ENCODE data around the gene ARL15.

The ARL15 gene

DNA sequence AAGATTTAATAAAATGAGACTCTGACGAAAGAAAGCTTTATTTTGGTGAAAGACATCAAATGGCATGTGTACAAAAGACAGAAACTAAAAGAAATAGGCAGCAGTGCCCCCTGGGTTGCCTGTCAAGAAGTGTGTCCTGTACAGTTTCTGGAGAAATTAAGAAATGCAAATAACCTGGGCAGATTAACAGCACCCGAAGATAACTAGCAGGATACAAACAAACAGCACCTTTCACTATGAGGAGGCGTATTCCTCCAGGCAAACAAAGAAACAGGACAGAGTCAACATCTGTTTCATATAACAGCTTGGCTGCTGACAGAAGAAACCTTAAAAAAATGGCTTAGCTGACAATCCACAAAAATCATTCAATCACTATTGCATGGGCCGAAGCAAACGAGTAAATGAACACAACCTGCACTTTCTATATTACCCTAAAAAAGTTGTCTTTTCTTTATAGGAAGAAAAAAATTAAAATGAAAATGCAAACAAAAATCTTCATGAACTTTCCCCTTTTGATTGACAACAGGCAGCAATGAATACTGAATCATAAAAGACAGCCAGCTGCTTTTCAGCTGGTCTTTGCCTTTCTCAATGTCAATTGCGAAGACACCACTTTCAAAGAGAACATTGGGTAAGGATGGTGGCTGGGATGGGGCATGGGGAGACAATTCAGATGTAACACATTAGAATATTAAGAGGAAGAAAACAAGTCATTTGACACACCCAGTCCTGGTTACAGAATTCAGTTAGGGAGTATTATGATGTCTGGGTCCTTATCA lies 162.1 kb downstream of the ARL15 start:
- no peak overlapping the region for H3K9ac ChIP-seq (ENCODE audit: insufficient read length)
- TF ChIP-seq FOXP2 (optimal IDR thresholded peaks at IDR 0.05; ENCODE audit: control extremely low read depth, extremely low read length, insufficient read depth) (no peak), POLR2AphosphoS5 (IDR thresholded peaks at IDR 0.05; ENCODE audit: borderline replicate concordance, low read depth, low read length) (no peak), EZH2 (IDR thresholded peaks at IDR 0.05) (no peak)
- no peak overlapping the region for H3K4me3 ChIP-seq
- H3K27ac ChIP-seq = no peak overlapping the region
- no peaks in the 10 kb centered on the region for H3K9me3 ChIP-seq (ENCODE audit: low read depth, low read length)
- no peak for DNase-seq (ENCODE audit: low read depth, low spot score)
- no peaks in the 10 kb centered on the region for H3K36me3 ChIP-seq (ENCODE audit: insufficient read depth, low read length)

DNA sequence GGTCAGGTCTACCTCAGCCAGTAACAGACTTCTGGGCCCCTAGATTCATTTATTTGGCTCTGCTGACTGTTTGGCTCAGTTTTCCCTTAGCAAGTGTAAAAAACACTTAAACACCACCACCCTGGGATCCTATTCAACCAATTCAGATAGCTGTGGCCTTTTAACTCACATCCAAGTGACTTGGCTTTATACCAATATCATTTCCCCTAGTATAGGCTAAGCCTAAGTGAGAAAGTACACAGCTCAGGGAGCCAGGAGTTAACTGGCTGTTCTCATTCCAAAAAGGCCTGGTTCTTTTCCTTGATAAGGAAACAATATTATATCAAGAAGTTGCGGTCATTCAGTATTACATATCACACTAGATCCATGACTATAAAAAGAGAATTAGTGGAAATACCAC lies 163.5 kb downstream of the ARL15 start:
- no peak for DNase-seq (ENCODE audit: low read depth, low spot score)
- no peaks in the 10 kb centered on the region for H3K36me3 ChIP-seq (ENCODE audit: insufficient read depth, low read length)

DNA sequence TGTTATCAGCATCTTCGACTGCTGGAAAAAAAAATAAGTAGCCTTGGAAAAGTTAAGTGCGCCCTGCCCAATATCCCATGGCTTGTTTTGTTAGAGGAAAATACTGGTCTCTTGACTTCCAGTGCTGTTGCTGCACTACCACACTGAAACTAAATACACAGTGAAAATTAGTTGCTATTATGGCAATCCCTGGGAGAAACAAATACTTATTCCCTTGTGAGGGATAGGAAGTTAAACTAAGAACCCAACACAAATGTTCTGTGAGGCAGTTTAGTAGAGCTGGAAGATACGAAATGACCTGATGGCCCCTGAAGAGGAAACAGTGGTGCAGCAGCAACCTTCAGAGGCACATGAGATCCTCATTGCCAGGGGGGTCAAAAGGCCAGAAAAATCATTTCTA lies 164.0 kb downstream of the ARL15 start:
- Histone ChIP-seq H3K9me3 (ENCODE audit: low read depth, low read length) (no peaks in the 10 kb centered on the region), H3K27ac (no peak overlapping the region), H3K36me3 (ENCODE audit: insufficient read depth, low read length) (no peaks in the 10 kb centered on the region), H3K9ac (ENCODE audit: insufficient read length) (no peak overlapping the region), H3K4me3 (no peak overlapping the region)
- TF ChIP-seq EZH2 (IDR thresholded peaks at IDR 0.05) (no peak), FOXP2 (optimal IDR thresholded peaks at IDR 0.05; ENCODE audit: control extremely low read depth, extremely low read length, insufficient read depth) (no peak), POLR2AphosphoS5 (IDR thresholded peaks at IDR 0.05; ENCODE audit: borderline replicate concordance, low read depth, low read length) (no peak)
- DNase-seq (ENCODE audit: low read depth, low spot score) = no peak

More for the DNA sequence above, 163.5 kb downstream of the ARL15 start:
- Histone ChIP-seq H3K27ac (no peak overlapping the region), H3K4me3 (no peak overlapping the region), H3K9me3 (ENCODE audit: low read depth, low read length) (no peaks in the 10 kb centered on the region), H3K9ac (ENCODE audit: insufficient read length) (no peak overlapping the region)
- TF ChIP-seq EZH2 (IDR thresholded peaks at IDR 0.05) (no peak), FOXP2 (optimal IDR thresholded peaks at IDR 0.05; ENCODE audit: control extremely low read depth, extremely low read length, insufficient read depth) (no peak), POLR2AphosphoS5 (IDR thresholded peaks at IDR 0.05; ENCODE audit: borderline replicate concordance, low read depth, low read length) (no peak)

DNA sequence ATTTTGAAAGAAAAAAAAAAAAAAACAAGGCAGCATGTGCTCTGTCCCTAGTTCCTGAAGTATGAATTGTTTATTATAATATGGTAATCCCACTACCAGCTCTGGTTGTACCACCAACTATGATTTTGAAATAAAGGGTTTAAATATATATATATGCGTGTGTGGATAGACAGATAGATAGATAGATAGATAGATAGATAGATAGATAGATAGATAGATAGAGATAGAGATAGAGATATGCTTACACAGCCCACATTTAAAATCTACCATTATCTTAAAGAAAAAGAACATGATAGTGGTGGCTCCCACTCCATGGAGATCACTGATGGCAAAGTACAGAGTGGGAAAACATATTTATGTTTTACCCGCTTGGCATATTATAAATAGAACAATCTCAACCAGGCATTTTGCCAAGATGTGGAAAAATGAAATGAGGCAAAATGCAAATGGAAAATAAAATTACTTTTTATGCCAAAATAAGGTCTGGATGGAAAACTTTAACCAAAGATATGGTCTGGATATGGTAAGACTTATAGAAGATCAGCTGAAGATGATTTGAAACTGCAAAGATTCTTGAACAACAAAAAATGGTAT lies 170.0 kb downstream of the ARL15 start:
- no peak for DNase-seq (ENCODE audit: low read depth, low spot score)
- TF ChIP-seq FOXP2 (optimal IDR thresholded peaks at IDR 0.05; ENCODE audit: control extremely low read depth, extremely low read length, insufficient read depth) = no peak
- H3K27ac ChIP-seq = no peak overlapping the region
- no peak overlapping the region for H3K4me3 ChIP-seq
- H3K9ac ChIP-seq (ENCODE audit: insufficient read length) = no peak overlapping the region
- H3K9me3 ChIP-seq (ENCODE audit: low read depth, low read length) = no peaks in the 10 kb centered on the region
- H3K36me3 ChIP-seq (ENCODE audit: insufficient read depth, low read length) = no peaks in the 10 kb centered on the region

DNA sequence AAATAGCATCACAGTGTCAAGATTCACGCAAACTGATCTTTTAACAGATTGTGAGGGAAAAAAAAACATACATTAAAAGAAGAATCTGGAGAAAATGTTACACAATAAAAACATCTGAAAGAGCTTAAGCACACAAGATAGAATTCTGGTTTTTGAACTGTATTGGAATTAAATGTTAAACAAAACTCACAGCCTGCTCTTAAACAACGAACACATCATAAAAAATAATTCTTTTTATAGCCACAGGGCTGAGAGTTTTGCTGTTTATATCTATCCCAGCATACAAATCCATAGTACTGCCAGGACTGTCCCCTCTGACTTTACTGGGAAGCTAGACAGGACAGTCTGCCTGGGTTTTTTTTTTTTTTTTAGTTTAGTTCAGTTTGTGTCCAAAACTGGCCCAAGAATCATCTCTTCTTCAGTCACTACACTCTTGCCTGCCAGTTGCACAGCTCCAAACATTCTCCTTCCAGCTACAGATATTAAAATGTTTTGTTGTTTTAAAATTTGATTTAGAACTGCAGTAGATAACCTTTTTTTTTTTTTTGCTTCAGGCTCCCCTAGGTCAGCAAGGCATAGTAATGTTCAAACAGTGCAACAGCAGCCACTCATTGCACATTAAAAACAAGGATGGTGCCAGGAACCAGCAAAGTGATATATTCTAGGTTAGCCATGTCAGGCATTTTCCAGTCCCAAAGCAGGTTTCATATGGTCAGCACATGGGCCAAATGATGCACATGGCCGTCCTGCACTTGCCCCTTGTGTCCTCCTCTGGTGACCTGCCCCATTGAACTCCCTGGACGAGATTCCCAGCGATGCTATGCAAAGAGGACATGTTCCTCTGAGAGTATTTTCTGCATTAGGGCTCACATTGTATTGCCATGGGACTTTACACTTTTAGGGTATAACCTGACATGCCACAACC lies 173.6 kb downstream of the ARL15 start:
- Histone ChIP-seq H3K4me3 (no peak overlapping the region), H3K36me3 (ENCODE audit: insufficient read depth, low read length) (no peaks in the 10 kb centered on the region), H3K27ac (peak overlapping the region; percentile 37; the same call in 1 of the 2 replicates), H3K9me3 (ENCODE audit: low read depth, low read length) (no peaks in the 10 kb centered on the region), H3K9ac (ENCODE audit: insufficient read length) (no peak overlapping the region)
- TF ChIP-seq EZH2 (IDR thresholded peaks at IDR 0.05) (no peak), POLR2AphosphoS5 (IDR thresholded peaks at IDR 0.05; ENCODE audit: borderline replicate concordance, low read depth, low read length) (no peak), FOXP2 (optimal IDR thresholded peaks at IDR 0.05; ENCODE audit: control extremely low read depth, extremely low read length, insufficient read depth) (no peak)
- DNase-seq (ENCODE audit: low read depth, low spot score) = no peak

DNA sequence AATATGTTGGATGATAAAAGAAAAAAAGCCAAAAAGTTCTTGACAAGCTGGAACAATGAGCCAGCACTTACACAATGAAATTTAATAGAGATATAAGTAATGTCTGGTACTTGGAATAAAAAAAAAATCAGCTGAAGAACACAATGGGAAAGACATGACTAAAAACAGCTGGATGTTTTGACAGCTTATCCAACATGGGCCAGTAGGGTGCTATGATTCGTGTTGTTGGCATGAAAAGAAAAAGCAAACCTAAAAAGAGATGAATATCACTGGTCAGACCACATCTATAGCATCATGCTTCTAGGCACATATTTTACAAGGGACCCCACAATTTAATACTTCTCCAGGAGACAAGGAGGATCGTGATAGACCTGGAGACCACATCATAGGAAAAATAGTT lies 175.3 kb downstream of the ARL15 start:
- no peak overlapping the region for H3K27ac ChIP-seq
- TF ChIP-seq POLR2AphosphoS5 (IDR thresholded peaks at IDR 0.05; ENCODE audit: borderline replicate concordance, low read depth, low read length) = no peak
- no peak for TF ChIP-seq EZH2 (IDR thresholded peaks at IDR 0.05)
- TF ChIP-seq FOXP2 (optimal IDR thresholded peaks at IDR 0.05; ENCODE audit: control extremely low read depth, extremely low read length, insufficient read depth) = no peak
- H3K9me3 ChIP-seq (ENCODE audit: low read depth, low read length) = no peaks in the 10 kb centered on the region
- DNase-seq (ENCODE audit: low read depth, low spot score) = no peak
- no peak overlapping the region for H3K4me3 ChIP-seq
- H3K36me3 ChIP-seq (ENCODE audit: insufficient read depth, low read length) = no peaks in the 10 kb centered on the region
- no peak overlapping the region for H3K9ac ChIP-seq (ENCODE audit: insufficient read length)

DNA sequence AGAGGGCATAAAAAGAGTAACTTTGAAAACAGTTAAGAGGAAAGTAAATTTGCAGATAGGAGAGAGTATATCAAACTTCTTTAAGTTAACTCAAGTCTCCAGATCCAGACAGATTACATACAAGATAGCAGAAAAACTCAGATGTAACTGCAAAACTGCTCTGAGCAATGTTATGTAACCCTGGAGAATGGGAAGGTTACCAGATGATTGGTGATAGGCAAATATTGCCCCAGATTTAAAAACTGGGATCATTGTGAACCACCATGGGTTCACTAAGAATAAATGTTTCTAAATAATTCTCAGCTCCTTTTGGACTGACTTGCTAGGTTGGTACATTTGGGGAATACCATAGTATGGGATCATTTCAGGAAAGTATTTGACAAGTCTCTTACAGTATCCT lies 176.5 kb downstream of the ARL15 start:
- Histone ChIP-seq H3K27ac (no peak overlapping the region), H3K9ac (ENCODE audit: insufficient read length) (no peak overlapping the region), H3K9me3 (ENCODE audit: low read depth, low read length) (no peaks in the 10 kb centered on the region), H3K4me3 (no peak overlapping the region), H3K36me3 (ENCODE audit: insufficient read depth, low read length) (no peaks in the 10 kb centered on the region)
- DNase-seq (ENCODE audit: low read depth, low spot score) = no peak
- TF ChIP-seq FOXP2 (optimal IDR thresholded peaks at IDR 0.05; ENCODE audit: control extremely low read depth, extremely low read length, insufficient read depth) (no peak), POLR2AphosphoS5 (IDR thresholded peaks at IDR 0.05; ENCODE audit: borderline replicate concordance, low read depth, low read length) (no peak), EZH2 (IDR thresholded peaks at IDR 0.05) (no peak)

DNA sequence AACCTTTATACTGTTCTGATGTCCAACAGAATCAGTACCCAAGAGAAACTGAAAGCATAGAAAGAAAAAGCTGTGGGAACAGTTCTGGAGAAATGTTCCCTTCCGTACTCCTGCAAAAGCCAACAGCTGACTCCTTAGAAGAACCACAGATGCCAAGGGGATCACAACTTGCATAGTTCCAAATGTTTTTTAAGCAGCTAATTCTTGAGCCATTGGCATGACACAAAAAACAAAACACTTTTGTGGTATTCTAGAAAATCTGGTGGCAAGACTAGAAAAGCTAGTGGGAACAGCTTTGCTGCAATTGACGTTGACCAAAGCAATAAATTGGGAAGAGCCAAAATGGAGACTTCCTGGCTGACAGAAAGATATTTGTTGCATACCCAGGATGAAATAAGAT lies 189.9 kb downstream of the ARL15 start:
- H3K9me3 ChIP-seq (ENCODE audit: low read depth, low read length) = no peaks in the 10 kb centered on the region
- TF ChIP-seq EZH2 (IDR thresholded peaks at IDR 0.05) (no peak), FOXP2 (optimal IDR thresholded peaks at IDR 0.05; ENCODE audit: control extremely low read depth, extremely low read length, insufficient read depth) (no peak), POLR2AphosphoS5 (IDR thresholded peaks at IDR 0.05; ENCODE audit: borderline replicate concordance, low read depth, low read length) (no peak)
- H3K36me3 ChIP-seq (ENCODE audit: insufficient read depth, low read length) = no peaks in the 10 kb centered on the region
- no peak overlapping the region for H3K9ac ChIP-seq (ENCODE audit: insufficient read length)
- no peak for DNase-seq (ENCODE audit: low read depth, low spot score)
- no peak overlapping the region for H3K27ac ChIP-seq
- H3K4me3 ChIP-seq = no peak overlapping the region
